Smooth muscle cell (in vitro differentiated cells): ENCODE data around the gene CD109. TPM values are rescaled to one million over a fixed set of nuclear protein-coding genes. Genes with fewer than 3 reads are reported as not detected.

ENCODE experiments used
- DNase-seq: peaks from one replicate; lab custom pipeline; 2025; ENCODE audit not compliant: unreplicated experiment; lab: John Stamatoyannopoulos, UW
- H2AFZ ChIP-seq: fragments of 200-600 bp; sonication (generic); 2 replicates; pipeline ENCODE4 v1.6.0; 2016; ENCODE audit warnings: antibody characterized with exemption, low read depth, mild to moderate bottlenecking
- H3F3A ChIP-seq: fragments of 200-600 bp; sonication (generic); 2 replicates; pipeline ENCODE4 v1.6.0; 2017; ENCODE audit warnings: antibody characterized with exemption, low read depth
- H3K27ac ChIP-seq: fragments of 200-600 bp; sonication (generic); 2 replicates; pipeline ENCODE4 v1.5.1; 2016; ENCODE audit warnings: low read depth, mild to moderate bottlenecking
- H3K27me3 ChIP-seq: fragments of 200-600 bp; sonication (generic); 2 replicates; pipeline ENCODE4 v1.6.1; 2016; ENCODE audit warnings: low read depth, mild to moderate bottlenecking
- H3K36me3 ChIP-seq: fragments of 200-600 bp; sonication (generic); 2 replicates; pipeline ENCODE4 v1.5.1; 2016; ENCODE audit warnings: low read depth
- H3K4me1 ChIP-seq: fragments of 200-600 bp; sonication (generic); 2 replicates; pipeline ENCODE4 v1.5.1; 2016; ENCODE audit warnings: low read depth
- H3K4me2 ChIP-seq: fragments of 200-600 bp; sonication (generic); 2 replicates; pipeline ENCODE4 v1.6.0; 2016; ENCODE audit warnings: mild to moderate bottlenecking
- H3K4me3 ChIP-seq: fragments of 200-600 bp; sonication (generic); 2 replicates; pipeline ENCODE4 v1.5.1; 2016; ENCODE audit warnings: mild to moderate bottlenecking
- H3K79me2 ChIP-seq: fragments of 200-600 bp; sonication (generic); 2 replicates; pipeline ENCODE4 v1.6.0; 2016; ENCODE audit warnings: low read depth, mild to moderate bottlenecking
- H3K9ac ChIP-seq: fragments of 200-600 bp; sonication (generic); 2 replicates; pipeline ENCODE4 v1.6.0; 2016; ENCODE audit warnings: low read depth
- H3K9me3 ChIP-seq: fragments of 200-600 bp; sonication (generic); replicated peaks from 2 replicates; pipeline ENCODE4 v1.5.1; 2016; ENCODE audit warnings: low read depth
- H4K20me1 ChIP-seq: fragments of 200-600 bp; sonication (generic); 2 replicates; pipeline ENCODE4 v1.6.0; 2016; ENCODE audit warnings: low read depth
- CTCF ChIP-seq: fragments of 200-600 bp; sonication (generic); IDR thresholded peaks from 2 replicates; pipeline ENCODE4 v1.5.1; 2017; ENCODE audit warnings: borderline replicate concordance, mild to moderate bottlenecking, antibody characterized with exemption; ENCODE audit not compliant: insufficient read depth, poor library complexity, severe bottlenecking
- WGBS: methylation state at CpG from one replicate; pipeline ENCODE4 v1.1.7; 2016; ENCODE audit warnings: low lambda C conversion rate; 5-methylcytosine and 5-hydroxymethylcytosine counted together
- polyA plus RNA-seq: library from polyadenylated mRNA; unstranded; fragments of >200 nt; fragmentation: Nextera tagmentation; extraction: Ambion mirVana; gene quantifications from 2 replicates; pipeline ENCODE4 v1.2.1, GENCODE V29; 2016
- total RNA-seq: library from RNA; depleted of rRNA; stranded (reverse); fragments of >200 nt; gene quantifications from 2 replicates; pipeline ENCODE4 v1.2.3, GENCODE V29; 2014

The CD109 gene
- total and polyA plus RNA-seq, 2 experiments from 2014 or later, result 7.7 to 28.0 TPM

- Histone ChIP-seq H3K79me2 (no peaks in the 10 kb centered on the region), H4K20me1 (no peaks in the 10 kb centered on the region), H3K36me3 (no peaks in the 10 kb centered on the region), H3K9me3 (no peaks in the 10 kb centered on the region), H3F3A (peaks cover 30% of the 10 kb centered on the region), H2AFZ (no peak overlapping the region), H3K9ac (peak overlapping the region; percentile 47), H3K4me1 (peaks cover 4% of the 10 kb centered on the region), H3K4me2 (peak overlapping the region; percentile 74), H3K4me3 (no peak overlapping the region), H3K27ac (peak overlapping the region; percentile 94), H3K27me3 (no peaks in the 10 kb centered on the region)
- TF ChIP-seq CTCF, result no peak
- WGBS, result 26% methylated on average over 1 of the region's 1 CpG
- DNase-seq, result no peak
Observed at GRCh38 chr6:73703466-73703865, 7.5 kb downstream of the CD109 start.

- no peaks in the 10 kb centered on the region for H3K27me3 ChIP-seq
- peaks cover 30% of the 10 kb centered on the region for H3F3A ChIP-seq
- peak overlapping the region; percentile 65 for H3K9ac ChIP-seq
- H3K4me3 ChIP-seq, result no peak overlapping the region
- H3K4me1 ChIP-seq, result peaks cover 4% of the 10 kb centered on the region
- H3K9me3 ChIP-seq, result no peaks in the 10 kb centered on the region
- TF ChIP-seq CTCF, result no peak
- no peaks in the 10 kb centered on the region for H3K79me2 ChIP-seq
- H3K27ac ChIP-seq, result peak overlapping the region; percentile 94
- no peak overlapping the region for H2AFZ ChIP-seq
- WGBS, result 0% methylated on average over 8 of the region's 8 CpGs
- no peaks in the 10 kb centered on the region for H4K20me1 ChIP-seq
- no peaks in the 10 kb centered on the region for H3K36me3 ChIP-seq
- peak; percentile 15 for DNase-seq
- H3K4me2 ChIP-seq, result peak overlapping the region; percentile 74
Observed at GRCh38 chr6:73704260-73704659, 8.3 kb downstream of the CD109 start.

GRCh38 chr6:73704798-73705197, 8.8 kb downstream of the CD109 start:
- no peak overlapping the region for H2AFZ ChIP-seq
- peak overlapping the region; percentile 65 for H3K9ac ChIP-seq
- WGBS, result 23% methylated on average over 4 of the region's 4 CpGs
- H3K79me2 ChIP-seq, result no peaks in the 10 kb centered on the region
- TF ChIP-seq CTCF, result no peak
- peak overlapping the region; percentile 74 for H3K4me2 ChIP-seq
- H3F3A ChIP-seq, result peaks cover 30% of the 10 kb centered on the region
- H3K4me3 ChIP-seq, result no peak overlapping the region
- H3K4me1 ChIP-seq, result peaks cover 4% of the 10 kb centered on the region
- no peak for DNase-seq
- no peaks in the 10 kb centered on the region for H4K20me1 ChIP-seq
- peak overlapping the region; percentile 94 for H3K27ac ChIP-seq
- H3K36me3 ChIP-seq, result no peaks in the 10 kb centered on the region
- no peaks in the 10 kb centered on the region for H3K27me3 ChIP-seq
- no peaks in the 10 kb centered on the region for H3K9me3 ChIP-seq

GRCh38 chr6:73706971-73707370, 11.0 kb downstream of the CD109 start:
- Histone ChIP-seq H4K20me1 (no peaks in the 10 kb centered on the region), H3K79me2 (no peaks in the 10 kb centered on the region), H3K4me3 (no peak overlapping the region), H3K9me3 (no peaks in the 10 kb centered on the region), H3K4me1 (peaks cover 4% of the 10 kb centered on the region), H3K4me2 (no peak overlapping the region), H3K27me3 (no peaks in the 10 kb centered on the region), H3F3A (peaks cover 30% of the 10 kb centered on the region), H2AFZ (no peak overlapping the region), H3K27ac (no peak overlapping the region), H3K36me3 (no peaks in the 10 kb centered on the region), H3K9ac (no peak overlapping the region)
- 53% methylated on average over 9 of the region's 9 CpGs for WGBS
- DNase-seq, result no peak
- no peak for TF ChIP-seq CTCF
